GM18517 (cell line): ENCODE results near the gene CNTN4.
"Not testable (repeated sequence)": the region's sequence is repeated elsewhere in the genome, so short reads cannot be mapped to it uniquely, and the experiment has no call there.

ENCODE experiments used
- ATAC-seq: cut with Tn5 transposase; IDR thresholded peaks from one replicate; pipeline ENCODE4 v1.9.1; 2021; ENCODE audit warnings: mild to moderate bottlenecking, moderate library complexity; ENCODE audit not compliant: unreplicated experiment

CNTN4 gene

GRCh38 chr3:2771741-2772140, 673.1 kb downstream of the CNTN4 start:
- no peak for ATAC-seq

GRCh38 chr3:2772803-2773202, 674.1 kb downstream of the CNTN4 start:
- no peak for ATAC-seq

GRCh38 chr3:2774481-2775249, 676.0 kb downstream of the CNTN4 start:
- ATAC-seq: no peak

- ATAC-seq: no peak
Observed at GRCh38 chr3:2783261-2783660, 684.6 kb downstream of the CNTN4 start.

GRCh38 chr3:2784627-2785026, 686.0 kb downstream of the CNTN4 start:
- ATAC-seq: no peak

- no peak for ATAC-seq
Observed at GRCh38 chr3:2790266-2790815, 691.7 kb downstream of the CNTN4 start.

- ATAC-seq: no peak
Observed at GRCh38 chr3:2792432-2792831, 693.8 kb downstream of the CNTN4 start.

GRCh38 chr3:2793987-2794386, 695.3 kb downstream of the CNTN4 start:
- no peak for ATAC-seq

- ATAC-seq: no peak
Observed at GRCh38 chr3:2802429-2802828, 703.8 kb downstream of the CNTN4 start.

GRCh38 chr3:2807514-2807913, 708.8 kb downstream of the CNTN4 start:
- no peak for ATAC-seq

- ATAC-seq: no peak
Observed at GRCh38 chr3:2810723-2811122, 712.1 kb downstream of the CNTN4 start.

- ATAC-seq: no peak
Observed at GRCh38 chr3:2819571-2819970, 720.9 kb downstream of the CNTN4 start.

- not testable (repeated sequence) for ATAC-seq
Observed at GRCh38 chr3:2820982-2821381, 722.3 kb downstream of the CNTN4 start.

GRCh38 chr3:2822611-2823010, 723.9 kb downstream of the CNTN4 start:
- no peak for ATAC-seq

- ATAC-seq: no peak
Observed at GRCh38 chr3:2823031-2823430, 724.4 kb downstream of the CNTN4 start.

- no peak for ATAC-seq
Observed at GRCh38 chr3:2823437-2824211, 725.0 kb downstream of the CNTN4 start.

GRCh38 chr3:2826036-2826435, 727.4 kb downstream of the CNTN4 start:
- ATAC-seq: no peak

- no peak for ATAC-seq
Observed at GRCh38 chr3:2826453-2826852, 727.8 kb downstream of the CNTN4 start.

- no peak for ATAC-seq
Observed at GRCh38 chr3:2837239-2837638, 738.6 kb downstream of the CNTN4 start.

GRCh38 chr3:2837910-2838309, 739.2 kb downstream of the CNTN4 start:
- no peak for ATAC-seq

- no peak for ATAC-seq
Observed at GRCh38 chr3:2838546-2839157, 740.0 kb downstream of the CNTN4 start.

- ATAC-seq: no peak
Observed at GRCh38 chr3:2839876-2840275, 741.2 kb downstream of the CNTN4 start.
